ENCODE data around the gene LTBP3. TPM values are rescaled to one million over a fixed set of nuclear protein-coding genes. Genes with fewer than 3 reads are reported as not detected.

Gene LTBP3
- total RNA-seq, 1 experiment from 2014 or later, result 10.6 TPM

DNA sequence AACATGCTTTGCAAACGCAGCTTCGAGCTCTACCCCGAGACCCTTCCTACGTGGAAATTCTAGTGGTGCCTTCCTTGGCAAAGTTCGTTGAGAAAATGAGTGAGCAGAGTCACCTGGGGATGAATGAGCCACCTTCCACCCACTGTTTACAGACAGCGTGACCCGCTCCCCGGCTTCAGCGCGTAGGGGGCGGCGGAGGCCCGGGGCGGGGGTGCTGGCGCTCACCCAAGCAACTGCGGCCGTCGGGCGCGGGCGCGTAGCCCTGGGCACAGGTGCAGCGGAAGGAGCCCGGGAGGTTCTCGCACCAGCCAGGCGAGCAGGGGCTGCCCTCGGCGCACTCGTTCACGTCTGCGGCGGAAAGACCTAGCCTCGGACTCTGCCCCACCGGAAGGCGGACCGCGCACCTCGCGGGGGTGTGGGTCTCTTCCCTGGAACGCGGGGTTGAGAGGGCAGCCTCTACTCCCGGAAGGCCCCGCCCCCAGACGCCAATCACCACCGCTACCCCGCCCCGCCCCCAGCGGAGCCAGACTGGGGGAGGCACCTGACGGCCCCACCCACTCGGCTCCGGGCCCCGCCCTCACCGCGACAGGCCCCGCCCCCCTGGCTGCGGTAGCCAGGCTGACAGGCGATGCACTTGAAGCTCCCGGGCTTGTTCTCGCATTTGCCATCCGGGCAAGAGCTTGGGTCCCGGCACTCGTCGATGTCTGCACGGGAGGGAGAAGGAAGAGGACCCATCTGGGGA lies 11.8 kb downstream of the LTBP3 start:
- Histone ChIP-seq H3K79me1 (ENCODE audit: insufficient read depth, low read depth, low read length, poor library complexity, severe bottlenecking) (no peaks in the 10 kb centered on the region), H3K27ac (ENCODE audit: insufficient read length, low read depth, low read length) (no peak overlapping the region), H2BK12ac (ENCODE audit: insufficient read length, low read depth, low read length) (no peak overlapping the region), H4K20me1 (ENCODE audit: control insufficient read depth, insufficient read depth, insufficient read length) (no peaks in the 10 kb centered on the region), H2BK20ac (ENCODE audit: low read depth, low read length, poor library complexity, severe bottlenecking) (no peak overlapping the region), H4K5ac (ENCODE audit: insufficient read length, low read depth, low read length) (no peak overlapping the region), H3K27me3 (ENCODE audit: insufficient read depth, low read length) (peaks cover 4% of the 10 kb centered on the region; the same call in 1 of the 2 replicates), H3T11ph (ENCODE audit: low read length) (no peak overlapping the region), H3K4me1 (ENCODE audit: insufficient read depth, low read length) (no peaks in the 10 kb centered on the region), H3K56ac (ENCODE audit: insufficient read length, low read depth, low read length) (no peak overlapping the region), H2AFZ (ENCODE audit: low read length) (no peak overlapping the region), H3K23me2 (ENCODE audit: insufficient read length, low read depth, low read length, poor library complexity, severe bottlenecking) (peaks cover 2% of the 10 kb centered on the region), H2BK15ac (ENCODE audit: low read depth, low read length) (no peak overlapping the region), H2BK120ac (ENCODE audit: low read depth, low read length, poor library complexity, severe bottlenecking) (no peak overlapping the region), H3K4ac (ENCODE audit: low read depth, low read length) (no peak overlapping the region), H4K8ac (replicated peaks; ENCODE audit: insufficient read length, low read depth, low read length) (no peak overlapping the region), H2AK5ac (ENCODE audit: insufficient read length, low read length) (no peak overlapping the region), H3K4me2 (ENCODE audit: insufficient read depth, insufficient read length, low read length) (peak overlapping the region; percentile 33), H3K9me3 (ENCODE audit: control insufficient read depth, low read depth, low read length) (no peaks in the 10 kb centered on the region), H3K79me2 (ENCODE audit: insufficient read depth, low read length) (no peaks in the 10 kb centered on the region), H3K14ac (ENCODE audit: insufficient read depth, low read length) (no peak overlapping the region), H3K23ac (ENCODE audit: insufficient read length, low read depth, low read length) (no peak overlapping the region), H3K9ac (ENCODE audit: extremely low read depth, insufficient read length, low read length) (no peak overlapping the region), H4K91ac (ENCODE audit: insufficient read length, low read depth, low read length) (no peak overlapping the region), H3K18ac (ENCODE audit: insufficient read length, low read depth, low read length) (no peak overlapping the region), H2BK5ac (ENCODE audit: insufficient read length, low read length) (no peak overlapping the region)
- Mint-ChIP-seq H3K9me3 (peaks cover 0 to 2% of the 10 kb centered on the region in 2 experiments; a peak in 1 of 5 replicates), H3K27ac (no peak overlapping the region), H3K4me1 (peaks cover 17 to 31% of the 10 kb centered on the region in 2 experiments), H3K27me3 (ENCODE audit: low read depth) (peaks cover 85% of the 10 kb centered on the region), H3K4me3 (peak overlapping the region; percentile 57 to 73), H3K36me3 (ENCODE audit: insufficient read depth in 1 of 3, low read depth in 3 of 3) (no peaks in the 10 kb centered on the region; a peak in 1 of 7 replicates)
- TF ChIP-seq, protein P1, sequence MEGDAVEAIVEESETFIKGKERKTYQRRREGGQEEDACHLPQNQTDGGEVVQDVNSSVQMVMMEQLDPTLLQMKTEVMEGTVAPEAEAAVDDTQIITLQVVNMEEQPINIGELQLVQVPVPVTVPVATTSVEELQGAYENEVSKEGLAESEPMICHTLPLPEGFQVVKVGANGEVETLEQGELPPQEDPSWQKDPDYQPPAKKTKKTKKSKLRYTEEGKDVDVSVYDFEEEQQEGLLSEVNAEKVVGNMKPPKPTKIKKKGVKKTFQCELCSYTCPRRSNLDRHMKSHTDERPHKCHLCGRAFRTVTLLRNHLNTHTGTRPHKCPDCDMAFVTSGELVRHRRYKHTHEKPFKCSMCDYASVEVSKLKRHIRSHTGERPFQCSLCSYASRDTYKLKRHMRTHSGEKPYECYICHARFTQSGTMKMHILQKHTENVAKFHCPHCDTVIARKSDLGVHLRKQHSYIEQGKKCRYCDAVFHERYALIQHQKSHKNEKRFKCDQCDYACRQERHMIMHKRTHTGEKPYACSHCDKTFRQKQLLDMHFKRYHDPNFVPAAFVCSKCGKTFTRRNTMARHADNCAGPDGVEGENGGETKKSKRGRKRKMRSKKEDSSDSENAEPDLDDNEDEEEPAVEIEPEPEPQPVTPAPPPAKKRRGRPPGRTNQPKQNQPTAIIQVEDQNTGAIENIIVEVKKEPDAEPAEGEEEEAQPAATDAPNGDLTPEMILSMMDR (conservative IDR thresholded peaks at IDR 0.05), result no peak
- peak; percentile 96 for DNase-seq
- WGBS (ENCODE audit: extremely low coverage, insufficient read length, low lambda C conversion rate), result no CpG with 5 or more reads among the region's 64 CpGs

All from H9 (cell line).